HUES64 (cell line): ENCODE measurements around the gene TFAP2D.
A peak's percentile ranks its signal among the peaks of the same experiment; 100 is the strongest.

ENCODE experiments used
- H3K27ac ChIP-seq: 2 replicates; pipeline ENCODE4 v1.7.0; 2013; ENCODE audit warnings: low read depth, low read length, inconsistent platforms
- H3K27me3 ChIP-seq: 2 replicates; pipeline ENCODE4 v1.6.1; 2013; ENCODE audit warnings: mild to moderate bottlenecking, low read length; ENCODE audit not compliant: insufficient read depth
- H3K36me3 ChIP-seq: 2 replicates; pipeline ENCODE4 v1.6.1; 2013; ENCODE audit warnings: mild to moderate bottlenecking, low read length; ENCODE audit not compliant: insufficient read depth
- H3K4me1 ChIP-seq: 2 replicates; pipeline ENCODE4 v1.6.1; 2013; ENCODE audit warnings: mild to moderate bottlenecking, low read length, moderate library complexity; ENCODE audit not compliant: insufficient read depth
- H3K4me3 ChIP-seq: 2 replicates; pipeline ENCODE4 v1.5.1; 2013; ENCODE audit warnings: mild to moderate bottlenecking, low read length, moderate library complexity
- H3K9ac ChIP-seq: 2 replicates; pipeline ENCODE4 v1.6.1; 2013; ENCODE audit warnings: mild to moderate bottlenecking, low read depth, low read length
- H3K9me3 ChIP-seq: 2 replicates; pipeline ENCODE4 v1.6.1; 2013; ENCODE audit warnings: low read depth, low read length; ENCODE audit not compliant: insufficient read depth
- whole genome bisulfite sequencing: fragments of 150-250, 120-280 bp; methylation state at CpG from one replicate; pipeline ENCODE4 v1.1.7; 2013; ENCODE audit warnings: missing lambda C conversion rate; 5-methylcytosine and 5-hydroxymethylcytosine counted together

TFAP2D gene

GRCh38 chr6:50721978-50722377 is 8.7 kb downstream of the TFAP2D start:
- H3K27me3 ChIP-seq, result peaks cover 100% of the 10 kb centered on the region
- H3K4me1 ChIP-seq, result peaks cover 30% of the 10 kb centered on the region
- WGBS, result 9% methylated on average over 19 of the region's 19 CpGs

GRCh38 chr6:50722829-50723554 is 9.7 kb downstream of the TFAP2D start:
- 8% methylated on average over 24 of the region's 24 CpGs for WGBS
- no peak overlapping the region for H3K4me3 ChIP-seq
- no peaks in the 10 kb centered on the region for H3K9me3 ChIP-seq
- H3K9ac ChIP-seq, result no peak overlapping the region
- H3K27ac ChIP-seq, result no peak overlapping the region
- peaks cover 21% of the 10 kb centered on the region for H3K4me1 ChIP-seq
- peaks cover 100% of the 10 kb centered on the region for H3K27me3 ChIP-seq
- no peaks in the 10 kb centered on the region for H3K36me3 ChIP-seq

More at GRCh38 chr6:50721978-50722377, 8.7 kb downstream of the TFAP2D start:
- Histone ChIP-seq H3K36me3 (no peaks in the 10 kb centered on the region), H3K4me3 (no peak overlapping the region), H3K9me3 (no peaks in the 10 kb centered on the region), H3K9ac (no peak overlapping the region), H3K27ac (no peak overlapping the region)

DNA sequence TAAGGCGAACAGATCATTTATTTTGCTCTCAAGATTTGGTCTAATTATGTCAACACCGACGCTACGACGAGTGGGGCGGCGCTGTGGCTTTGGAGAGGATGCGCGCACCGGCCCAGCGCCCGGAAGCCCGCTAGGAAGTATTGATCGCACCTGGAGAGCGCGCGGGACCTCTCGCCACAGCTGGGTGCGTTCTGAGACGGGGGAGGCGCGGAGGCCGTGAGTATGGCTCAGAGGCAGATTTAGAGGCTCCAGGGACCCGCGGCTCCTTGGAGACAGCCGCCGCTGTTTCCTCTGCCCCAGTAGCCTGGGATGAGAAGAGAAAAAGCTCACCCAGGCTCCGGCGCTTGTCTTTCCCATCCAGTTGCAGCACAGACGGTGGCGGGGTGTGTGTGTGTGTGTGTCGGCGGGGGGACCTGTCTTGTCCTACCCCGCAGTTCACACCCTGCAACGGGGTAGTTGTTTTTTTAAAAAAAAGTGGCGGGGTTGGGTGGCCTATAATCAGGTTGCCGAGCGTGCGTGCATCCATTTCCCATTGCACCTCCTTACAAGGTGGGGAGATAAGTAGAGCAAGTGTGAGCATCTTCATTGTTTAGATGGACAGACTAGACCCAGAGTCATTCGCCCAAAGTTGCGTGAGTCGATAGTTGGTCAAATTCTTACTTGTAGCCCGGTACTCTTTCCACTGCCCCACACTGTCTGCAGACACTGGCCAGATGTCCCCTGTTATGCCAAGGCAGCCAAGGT is 11.2 kb downstream of the TFAP2D start:
- H3K4me1 ChIP-seq, result peaks cover 18% of the 10 kb centered on the region
- no peak overlapping the region for H3K9ac ChIP-seq
- 8% methylated on average over 43 of the region's 43 CpGs for WGBS
- H3K27me3 ChIP-seq, result peaks cover 98% of the 10 kb centered on the region
- no peak overlapping the region for H3K27ac ChIP-seq
- H3K36me3 ChIP-seq, result no peaks in the 10 kb centered on the region
- H3K4me3 ChIP-seq, result peak overlapping the region; percentile 26
- H3K9me3 ChIP-seq, result no peaks in the 10 kb centered on the region

- Histone ChIP-seq H3K9me3 (no peaks in the 10 kb centered on the region), H3K27me3 (peaks cover 4% of the 10 kb centered on the region), H3K27ac (no peak overlapping the region), H3K9ac (no peak overlapping the region), H3K4me3 (no peak overlapping the region), H3K36me3 (no peaks in the 10 kb centered on the region), H3K4me1 (peaks cover 7% of the 10 kb centered on the region)
- 80% methylated on average over 1 of the region's 3 CpGs for WGBS
Measured at GRCh38 chr6:50734488-50734887, 21.2 kb downstream of the TFAP2D start.

DNA sequence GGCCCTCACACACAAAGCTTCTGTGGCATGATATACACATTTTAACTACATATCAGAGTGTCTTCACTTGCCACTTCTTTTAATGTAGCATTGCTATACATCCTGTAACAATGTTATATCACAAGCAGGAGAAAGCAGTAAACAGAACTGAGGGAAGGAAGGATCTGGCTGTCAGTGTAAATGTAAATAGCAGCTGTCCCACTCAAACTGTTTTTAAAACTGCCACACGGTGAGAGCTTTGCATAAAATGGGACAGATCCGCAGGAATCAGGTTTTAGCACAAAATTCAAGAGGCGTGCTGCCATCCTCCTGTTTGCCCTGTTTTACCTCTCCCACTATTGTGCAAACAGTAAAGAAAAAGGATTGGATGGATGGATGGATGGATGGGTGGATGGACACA is 28.8 kb downstream of the TFAP2D start:
- no peaks in the 10 kb centered on the region for H3K9me3 ChIP-seq
- H3K27ac ChIP-seq, result no peak overlapping the region
- no peaks in the 10 kb centered on the region for H3K36me3 ChIP-seq
- no peaks in the 10 kb centered on the region; the same call in 1 of the 2 replicates for H3K4me1 ChIP-seq
- no peak overlapping the region for H3K4me3 ChIP-seq
- H3K9ac ChIP-seq, result no peak overlapping the region
- no peaks in the 10 kb centered on the region for H3K27me3 ChIP-seq
- 76% methylated on average over 3 of the region's 3 CpGs for WGBS

DNA sequence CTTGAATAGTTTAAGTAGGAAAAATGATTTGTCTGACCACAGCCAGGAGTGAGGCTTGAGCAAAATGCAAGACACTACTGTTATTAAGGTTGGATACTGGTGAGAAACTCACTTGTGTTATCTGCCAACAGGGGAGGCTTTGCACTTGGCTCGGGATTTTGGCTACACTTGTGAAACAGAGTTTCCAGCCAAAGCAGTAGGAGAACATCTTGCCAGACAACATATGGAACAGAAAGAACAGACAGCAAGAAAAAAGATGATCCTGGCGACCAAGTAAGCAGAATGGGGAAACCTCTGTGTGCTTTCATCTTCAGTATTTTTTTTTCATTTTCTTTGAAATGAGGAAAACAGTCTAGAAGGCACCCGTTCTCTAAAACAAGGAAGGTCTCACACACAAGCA is 31.6 kb downstream of the TFAP2D start:
- H3K36me3 ChIP-seq, result no peaks in the 10 kb centered on the region
- no peak overlapping the region for H3K9ac ChIP-seq
- WGBS, result 69% methylated on average over 3 of the region's 3 CpGs
- no peak overlapping the region for H3K4me3 ChIP-seq
- no peak overlapping the region for H3K27ac ChIP-seq
- no peaks in the 10 kb centered on the region for H3K27me3 ChIP-seq
- H3K4me1 ChIP-seq, result no peaks in the 10 kb centered on the region
- no peaks in the 10 kb centered on the region for H3K9me3 ChIP-seq

DNA sequence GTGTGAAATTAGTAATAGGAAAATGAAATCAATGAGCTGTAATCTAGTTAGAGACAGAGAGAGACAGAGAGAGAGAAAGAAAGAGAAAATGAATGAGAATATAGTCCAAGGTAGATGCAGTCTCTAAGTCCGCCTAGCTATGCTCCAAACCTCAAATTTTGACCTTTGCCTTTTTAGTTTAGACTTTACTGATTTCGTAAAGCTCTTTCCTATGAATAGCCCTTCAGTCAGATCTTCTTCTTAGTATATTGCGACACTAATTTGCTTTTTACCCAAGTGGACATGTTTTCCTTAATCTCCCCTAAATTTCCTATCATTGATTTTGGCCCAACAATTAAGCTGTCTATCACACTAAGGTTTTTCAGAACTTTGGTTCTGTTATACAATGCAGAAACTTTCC is 49.5 kb downstream of the TFAP2D start:
- no peaks in the 10 kb centered on the region for H3K9me3 ChIP-seq
- H3K27ac ChIP-seq, result no peak overlapping the region
- H3K36me3 ChIP-seq, result no peaks in the 10 kb centered on the region
- WGBS, result 91% methylated on average over 3 of the region's 3 CpGs
- H3K9ac ChIP-seq, result no peak overlapping the region
- no peaks in the 10 kb centered on the region for H3K27me3 ChIP-seq
- H3K4me3 ChIP-seq, result no peak overlapping the region
- H3K4me1 ChIP-seq, result peaks cover 17% of the 10 kb centered on the region

DNA sequence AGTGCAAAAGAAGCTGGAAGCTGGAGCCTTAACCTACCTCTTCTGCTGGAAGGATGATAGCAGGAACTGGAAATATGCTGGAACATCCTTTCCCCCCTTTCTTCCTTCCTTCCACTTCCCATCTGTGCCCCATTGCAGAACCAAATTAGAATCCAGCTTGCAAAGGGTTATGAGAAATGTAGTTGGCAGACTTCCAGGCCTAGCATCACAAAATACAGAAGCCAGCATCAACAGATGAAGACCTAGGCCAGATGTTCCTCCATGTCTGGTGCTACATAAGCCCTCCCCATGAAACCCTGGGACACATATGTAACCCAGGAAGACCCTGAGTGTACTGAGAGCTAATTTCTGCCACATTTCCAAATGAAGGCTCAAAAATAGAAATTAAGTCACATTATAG is 65.4 kb downstream of the TFAP2D start:
- H3K36me3 ChIP-seq, result no peaks in the 10 kb centered on the region

DNA sequence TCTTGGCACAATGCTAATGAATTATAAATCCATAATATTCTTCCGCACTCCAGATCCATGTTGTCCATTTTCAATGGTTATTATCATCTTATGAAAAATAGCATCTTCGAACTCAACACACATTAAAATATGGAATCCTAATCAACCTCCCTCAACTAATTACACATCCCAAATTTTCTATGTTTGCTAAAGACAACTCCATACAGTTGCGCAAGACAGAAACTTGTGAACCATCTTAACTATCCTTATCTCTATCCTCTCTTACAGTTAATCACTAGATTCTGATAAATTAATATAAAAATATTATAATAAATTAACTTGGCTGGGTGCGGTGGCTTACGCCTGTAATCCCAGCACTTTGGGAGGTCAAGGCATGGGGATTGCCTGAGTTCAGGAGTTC is 67.1 kb downstream of the TFAP2D start:
- Histone ChIP-seq H3K9ac (no peak overlapping the region), H3K27me3 (no peaks in the 10 kb centered on the region), H3K4me3 (no peak overlapping the region), H3K27ac (no peak overlapping the region), H3K36me3 (no peaks in the 10 kb centered on the region), H3K4me1 (no peaks in the 10 kb centered on the region), H3K9me3 (no peaks in the 10 kb centered on the region)
- 95% methylated on average over 5 of the region's 5 CpGs for WGBS

More for the DNA sequence above, 65.4 kb downstream of the TFAP2D start:
- no peaks in the 10 kb centered on the region for H3K27me3 ChIP-seq
- no peak overlapping the region for H3K9ac ChIP-seq
- no peaks in the 10 kb centered on the region for H3K4me1 ChIP-seq
- no peak overlapping the region for H3K27ac ChIP-seq
- H3K9me3 ChIP-seq, result no peaks in the 10 kb centered on the region
- no peak overlapping the region for H3K4me3 ChIP-seq

DNA sequence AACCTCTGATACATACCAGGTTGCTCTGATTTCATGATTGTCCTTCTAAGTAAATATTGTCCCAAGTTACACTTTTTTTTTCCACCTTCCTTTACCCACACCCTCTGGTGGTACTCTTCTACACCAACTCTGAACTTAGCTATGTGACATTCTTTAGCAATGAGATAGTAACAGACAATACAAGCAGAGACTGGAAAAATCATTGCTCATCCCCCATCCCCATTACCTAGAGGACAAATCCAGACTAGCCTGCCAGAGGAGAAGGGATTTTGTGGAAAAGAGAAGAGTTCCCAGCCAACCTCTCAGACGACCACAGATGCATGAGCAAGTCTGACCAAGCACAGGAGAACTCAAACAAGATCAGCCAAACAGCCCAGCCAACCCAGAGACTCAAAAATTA is 72.6 kb downstream of the TFAP2D start:
- H3K4me1 ChIP-seq, result no peaks in the 10 kb centered on the region
- H3K27me3 ChIP-seq, result 0 out of 2 replicates have a peak, but pooled peaks cover 3% of the 10 kb centered on the region
- no peaks in the 10 kb centered on the region for H3K36me3 ChIP-seq
- H3K4me3 ChIP-seq, result no peak overlapping the region
- H3K27ac ChIP-seq, result no peak overlapping the region
- 38% methylated on average over 1 of the region's 1 CpG for WGBS
- H3K9me3 ChIP-seq, result no peaks in the 10 kb centered on the region
- H3K9ac ChIP-seq, result no peak overlapping the region

DNA sequence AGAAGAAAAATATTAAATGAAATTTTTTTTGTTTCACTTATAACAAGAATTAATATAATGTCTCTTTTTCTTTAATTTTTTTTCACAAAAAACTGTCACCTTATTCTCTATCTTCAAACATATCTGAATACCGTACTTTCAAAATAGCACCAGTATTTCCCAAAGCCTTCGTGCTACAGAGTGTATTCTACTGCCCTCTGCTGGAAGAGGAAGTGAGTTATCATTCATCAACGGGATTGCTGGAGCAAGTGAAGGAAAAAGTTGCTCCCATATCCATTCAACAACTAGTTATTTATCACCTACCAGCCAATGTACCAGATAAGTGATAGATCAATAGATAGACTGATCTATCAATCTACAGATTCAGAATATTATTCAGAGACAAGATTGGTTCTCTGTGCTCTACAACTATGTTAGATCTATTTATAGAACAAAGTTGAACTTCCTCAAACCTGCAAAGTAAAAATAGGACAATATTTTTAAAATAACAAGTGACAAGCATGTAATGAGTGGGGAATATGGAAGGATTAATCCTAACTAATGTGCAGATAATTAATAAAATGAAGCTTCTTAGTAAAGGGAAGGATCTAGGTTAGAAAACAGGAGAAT is 78.7 kb downstream of the TFAP2D start:
- 12% methylated on average over 2 of the region's 3 CpGs for WGBS
- peaks cover 26% of the 10 kb centered on the region for H3K27me3 ChIP-seq
- H3K36me3 ChIP-seq, result no peaks in the 10 kb centered on the region

More for the DNA sequence above, 78.7 kb downstream of the TFAP2D start:
- H3K4me3 ChIP-seq, result no peak overlapping the region
- H3K4me1 ChIP-seq, result no peaks in the 10 kb centered on the region
- H3K27ac ChIP-seq, result no peak overlapping the region
- H3K9ac ChIP-seq, result no peak overlapping the region
- no peaks in the 10 kb centered on the region for H3K9me3 ChIP-seq
